ENCODE results near the gene CD99. TPM values are rescaled to one million over a fixed set of nuclear protein-coding genes. Genes with fewer than 3 reads are reported as not detected.
"Not testable (repeated sequence)": the region's sequence is repeated elsewhere in the genome, so short reads cannot be mapped to it uniquely, and the experiment has no call there.

The CD99 gene
- total RNA-seq, 1 experiment from 2014 or later, result 343 TPM

DNA sequence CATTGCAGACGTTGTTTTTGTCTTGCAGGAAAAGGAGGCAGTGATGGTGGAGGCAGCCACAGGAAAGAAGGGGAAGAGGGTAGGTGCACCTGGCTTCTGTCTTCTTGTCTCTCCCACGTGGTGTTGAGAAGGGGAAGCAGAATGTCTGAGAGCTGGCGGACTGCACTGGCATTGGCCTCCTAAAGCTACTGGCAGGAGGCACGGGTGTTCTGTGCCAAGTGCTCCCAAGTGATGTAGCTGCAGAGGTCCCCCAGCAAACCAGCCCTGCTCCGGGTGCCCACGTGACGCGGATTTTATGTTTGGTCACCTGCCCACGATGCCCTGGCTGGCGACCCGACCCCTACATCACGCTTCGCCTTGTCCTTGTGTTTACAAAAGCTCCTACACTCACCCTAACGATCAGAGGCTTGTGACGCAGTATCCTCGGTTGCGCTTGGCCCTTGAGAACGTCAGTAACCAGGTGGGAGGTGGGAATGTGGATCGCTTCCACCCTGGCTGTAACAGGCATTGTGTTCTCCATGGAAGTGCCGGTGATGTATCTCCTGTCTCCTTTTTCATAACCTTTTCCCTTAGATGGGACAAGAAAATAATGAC lies 32.3 kb downstream of the CD99 start:
- no peak for DNase-seq (ENCODE audit: low read depth)

- peak; percentile 21 for DNase-seq (ENCODE audit: low read depth)
Observed at GRCh38 chrX:2727264-2727663, 36.2 kb downstream of the CD99 start.

DNA sequence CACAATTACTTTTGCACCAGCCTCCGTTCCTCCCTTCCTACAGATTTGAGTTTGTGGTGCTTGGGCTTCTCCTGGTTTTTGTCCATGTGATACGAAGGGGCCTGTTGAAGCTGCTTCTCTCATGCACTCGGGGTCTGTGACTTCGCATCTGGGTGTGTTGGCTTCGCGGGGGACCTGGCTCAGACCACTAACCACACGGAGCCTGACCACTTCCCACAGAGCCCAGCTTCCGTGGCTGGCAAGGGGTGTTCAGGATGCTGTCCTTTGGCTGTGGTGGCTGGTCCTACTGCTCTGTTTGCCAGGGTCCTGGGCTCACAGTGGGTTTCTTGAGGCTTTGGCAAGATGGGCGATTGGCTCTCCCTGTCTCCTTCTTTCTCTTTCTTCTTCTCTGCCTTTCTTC lies 41.0 kb downstream of the CD99 start:
- DNase-seq (ENCODE audit: low read depth), result no peak

GRCh38 chrX:2732649-2733048 lies 41.6 kb downstream of the CD99 start:
- no peak for DNase-seq (ENCODE audit: low read depth)

DNA sequence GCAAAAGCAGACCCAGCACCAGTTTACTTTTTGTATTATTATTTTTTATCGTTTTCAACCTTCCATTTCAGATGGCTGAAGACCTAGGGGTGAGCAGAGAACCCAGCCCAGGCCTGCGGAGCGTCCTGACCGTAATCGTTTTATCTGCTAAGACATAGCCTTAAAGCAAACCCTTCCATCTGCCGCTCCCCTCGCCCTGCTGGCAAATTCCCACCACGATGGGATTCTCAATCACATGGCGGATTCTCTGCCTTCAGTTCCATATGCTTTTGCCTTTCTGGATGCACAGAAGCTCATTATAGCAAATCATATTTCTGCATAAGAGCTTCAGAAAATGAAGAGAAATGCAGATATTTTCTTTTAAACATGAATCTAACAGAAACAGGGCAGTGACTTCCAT lies 42.2 kb downstream of the CD99 start:
- no peak for DNase-seq (ENCODE audit: low read depth)

DNA sequence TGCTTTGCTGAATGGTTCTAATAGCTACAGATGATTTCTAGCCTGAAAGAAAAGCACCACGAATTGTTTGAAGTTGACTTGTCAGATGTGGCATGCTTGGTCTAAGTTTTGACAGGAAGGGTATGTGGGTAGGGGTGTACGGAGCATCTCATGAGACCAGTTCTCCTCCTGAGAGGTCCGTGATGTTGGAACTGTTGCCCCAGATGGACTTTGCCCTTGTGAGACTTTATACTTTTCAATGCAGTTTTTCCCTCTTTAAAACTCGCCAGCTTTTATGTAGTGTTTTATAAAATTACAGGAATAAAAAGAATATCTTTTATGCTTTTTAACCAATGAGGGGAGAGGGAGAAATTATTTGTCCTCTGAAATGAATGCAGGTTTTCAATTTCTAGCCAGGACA lies 44.2 kb downstream of the CD99 start:
- no peak for DNase-seq (ENCODE audit: low read depth)

DNA sequence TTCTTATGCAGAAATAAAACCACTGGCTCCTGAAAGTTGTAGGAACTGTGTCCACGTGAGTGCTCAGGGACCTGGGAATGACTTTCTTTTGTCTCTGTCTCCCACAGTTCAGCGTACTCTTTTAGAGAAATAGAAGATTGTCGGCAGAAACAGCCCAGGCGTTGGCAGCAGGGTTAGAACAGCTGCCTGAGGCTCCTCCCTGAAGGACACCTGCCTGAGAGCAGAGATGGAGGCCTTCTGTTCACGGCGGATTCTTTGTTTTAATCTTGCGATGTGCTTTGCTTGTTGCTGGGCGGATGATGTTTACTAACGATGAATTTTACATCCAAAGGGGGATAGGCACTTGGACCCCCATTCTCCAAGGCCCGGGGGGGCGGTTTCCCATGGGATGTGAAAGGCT lies 49.6 kb downstream of the CD99 start:
- no peak for DNase-seq (ENCODE audit: low read depth)

DNA sequence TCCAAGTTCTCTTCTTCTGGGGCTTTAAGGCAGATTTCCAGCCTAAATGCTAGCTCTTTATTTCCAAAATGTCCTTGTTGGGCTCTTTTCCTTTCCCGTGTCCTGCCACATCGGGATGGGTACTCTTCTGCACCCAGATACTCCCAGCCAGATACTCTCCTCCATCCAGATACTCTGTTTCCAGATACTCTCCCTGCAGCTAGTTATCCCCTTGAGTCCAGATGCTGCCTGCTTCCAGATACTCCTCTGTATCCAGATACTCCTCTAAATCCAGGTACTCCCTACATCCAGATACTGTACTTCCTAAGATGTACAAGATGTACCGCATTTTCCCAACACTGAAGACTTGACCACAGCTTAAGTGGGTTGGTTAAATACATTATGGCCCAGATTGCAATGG lies 50.3 kb downstream of the CD99 start:
- no peak for DNase-seq (ENCODE audit: low read depth)

DNA sequence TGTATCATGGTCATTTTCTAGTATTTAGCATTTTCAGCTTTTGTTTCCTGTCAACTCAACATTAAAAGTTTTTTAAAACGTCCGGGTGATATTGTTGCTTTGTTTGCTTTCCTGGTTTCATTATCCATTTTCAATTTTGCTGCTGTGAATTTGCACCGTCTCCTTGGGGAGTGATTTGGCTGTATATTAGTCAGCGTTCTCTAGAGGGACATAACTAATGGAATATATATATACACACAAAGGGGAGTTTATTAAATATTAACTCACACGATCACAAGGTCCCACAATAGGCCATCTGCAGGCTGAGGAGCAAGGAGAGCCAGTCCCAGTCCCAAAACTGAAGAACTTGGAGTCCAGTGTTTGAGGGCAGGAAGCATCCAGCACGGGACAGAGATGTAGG lies 55.2 kb downstream of the CD99 start:
- DNase-seq (ENCODE audit: low read depth), result not testable (repeated sequence)

GRCh38 chrX:2748171-2748814 lies 57.2 kb downstream of the CD99 start:
- DNase-seq (ENCODE audit: low read depth), result no peak

GRCh38 chrX:2748815-2749188 lies 57.7 kb downstream of the CD99 start:
- DNase-seq (ENCODE audit: low read depth), result no peak

DNA sequence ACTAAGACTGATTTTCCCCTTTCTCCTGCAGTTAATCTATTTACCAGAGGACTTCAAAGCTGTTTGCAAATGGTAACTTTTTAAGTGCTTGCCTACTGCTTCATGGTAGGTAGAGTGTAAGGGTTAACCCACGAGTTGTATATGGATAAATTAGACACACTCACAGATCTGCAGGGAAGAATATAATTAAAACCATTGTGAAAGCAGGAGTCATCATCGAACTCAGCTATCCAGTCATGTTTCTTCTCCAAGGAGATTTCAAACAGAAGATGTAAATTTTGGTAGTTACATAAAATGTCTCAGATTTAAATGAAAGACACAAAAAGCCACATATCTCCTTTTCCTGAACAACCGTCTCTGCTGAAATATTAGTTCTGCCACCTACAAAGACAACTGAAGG lies 60.2 kb downstream of the CD99 start:
- no peak for DNase-seq (ENCODE audit: low read depth)

DNA sequence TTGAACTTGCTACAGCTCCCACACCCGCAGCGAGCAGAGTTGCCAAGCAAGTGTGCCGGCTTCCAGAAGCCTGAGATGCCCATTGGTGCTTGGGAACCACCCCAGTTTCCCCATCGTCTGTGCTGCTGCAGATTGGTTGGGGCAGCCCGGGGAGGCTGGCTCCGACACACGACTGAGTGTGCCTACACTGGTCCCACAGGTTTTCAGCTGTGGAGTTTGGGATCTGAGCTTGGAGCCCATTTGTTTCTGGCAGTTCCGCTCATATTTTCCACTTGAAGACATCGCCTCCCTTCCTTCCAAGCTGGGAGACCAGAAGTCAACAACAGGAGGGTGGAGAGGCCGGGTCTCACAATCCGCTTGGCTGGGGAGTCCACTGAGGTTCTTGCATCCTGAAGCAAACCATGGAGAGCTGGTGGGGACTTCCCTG lies 60.8 kb downstream of the CD99 start, which contains the start of gene XG:
TSS of gene XG (plus strand) at position 167 of the 427 bp plus-strand sequence. CDS start at position 402, 235 bp downstream.
- peak; percentile 50 for DNase-seq (ENCODE audit: low read depth)

- peak; percentile 32 for DNase-seq (ENCODE audit: low read depth)
Observed at GRCh38 chrX:2752441-2752840, 61.3 kb downstream of the CD99 start.

GRCh38 chrX:2755163-2755715 lies 64.1 kb downstream of the CD99 start:
- peak; percentile 27 for DNase-seq (ENCODE audit: low read depth)

- DNase-seq (ENCODE audit: low read depth), result no peak
Observed at GRCh38 chrX:2756548-2756947, 65.5 kb downstream of the CD99 start.

- DNase-seq (ENCODE audit: low read depth), result no peak
Observed at GRCh38 chrX:2761246-2761645, 70.2 kb downstream of the CD99 start.

- DNase-seq (ENCODE audit: low read depth), result not testable (repeated sequence)
Observed at GRCh38 chrX:2762671-2763070, 71.6 kb downstream of the CD99 start.

- DNase-seq (ENCODE audit: low read depth), result not testable (repeated sequence)
Observed at GRCh38 chrX:2764766-2765548, 73.9 kb downstream of the CD99 start.

GRCh38 chrX:2765549-2765830 lies 74.4 kb downstream of the CD99 start:
- DNase-seq (ENCODE audit: low read depth), result no peak

DNA sequence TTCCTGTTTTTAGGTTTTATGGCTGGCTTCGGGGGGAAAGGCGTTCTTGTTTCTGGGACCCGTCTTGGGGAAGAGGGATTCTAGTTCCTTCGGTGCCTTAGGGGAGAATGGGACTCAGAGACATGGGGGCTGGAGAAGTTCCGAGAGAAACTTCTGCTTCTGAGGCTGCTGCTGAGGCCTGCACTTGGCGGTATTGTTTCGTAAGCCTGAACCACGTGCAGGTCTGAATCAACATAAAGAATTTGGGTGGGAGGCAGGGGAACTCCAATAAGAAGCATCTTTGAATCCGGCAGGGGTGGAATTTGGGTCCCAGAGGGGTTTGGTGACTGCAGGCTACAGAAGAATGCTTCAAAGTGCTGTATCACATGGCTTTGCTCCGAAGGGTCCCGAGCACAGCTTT lies 75.8 kb downstream of the CD99 start:
- DNase-seq (ENCODE audit: low read depth), result no peak

DNA sequence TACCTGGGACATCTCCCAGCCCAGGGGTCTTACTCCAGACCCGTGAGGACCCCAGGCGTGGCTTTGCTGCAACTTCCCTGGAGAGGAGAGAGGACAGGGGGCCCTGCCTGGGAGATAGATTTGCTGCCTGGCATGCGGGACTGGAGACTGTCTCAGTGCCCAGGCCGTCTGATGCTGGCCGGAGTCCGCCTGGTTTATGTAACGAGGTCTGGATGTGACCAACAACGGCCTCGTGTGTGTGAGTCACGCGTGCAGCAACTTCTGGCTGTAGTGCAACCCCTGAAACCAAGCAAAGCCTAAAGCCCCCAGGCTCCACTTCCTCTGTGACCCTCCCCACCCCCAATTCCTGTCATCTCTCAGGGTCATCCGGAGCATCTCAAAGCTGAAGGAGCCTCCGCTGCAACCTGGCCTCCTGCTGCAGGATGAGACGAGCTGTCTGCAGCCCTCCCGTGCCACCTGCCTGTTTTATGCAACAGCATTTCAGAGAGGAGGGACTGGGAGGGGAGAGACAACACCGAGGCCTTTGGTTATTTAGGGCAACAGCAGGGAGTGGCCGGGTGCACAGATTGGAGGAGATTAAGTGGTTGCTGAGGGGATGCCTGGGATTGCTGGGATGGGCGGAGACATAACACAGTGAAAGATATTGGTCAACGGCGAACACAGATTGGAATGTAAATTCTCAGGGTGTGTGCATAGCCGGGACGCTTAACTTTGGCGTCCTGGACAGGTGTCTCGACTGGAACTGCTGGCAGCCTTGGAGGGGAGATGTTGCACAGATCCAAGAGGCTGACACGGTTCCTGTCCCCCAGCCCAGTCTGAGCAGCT lies 76.7 kb downstream of the CD99 start:
- peak; percentile 21 for DNase-seq (ENCODE audit: low read depth)
